Measurements from ENCODE around the gene PXYLP1. TPM values are rescaled to one million over a fixed set of nuclear protein-coding genes. Genes with fewer than 3 reads are reported as not detected.

Gene PXYLP1
- total RNA-seq, 1 donor from 2014 or later, result 30.9 TPM

- Mint-ChIP-seq H3K4me3 (no peak overlapping the region), H3K36me3 (ENCODE audit: low read depth) (no peaks in the 10 kb centered on the region), H3K27me3 (ENCODE audit: low read depth) (no peaks in the 10 kb centered on the region), H3K9me3 (no peaks in the 10 kb centered on the region), H3K4me1 (peaks cover 22% of the 10 kb centered on the region), H3K27ac (ENCODE audit: unreplicated experiment) (no peak overlapping the region)
- no peak for TF ChIP-seq CTCF (conservative IDR thresholded peaks at IDR 0.05)
- no peak for DNase-seq (ENCODE audit: low read depth, low spot score)
Measured at GRCh38 chr3:141268306-141268705, 36.7 kb downstream of the PXYLP1 start.

DNA sequence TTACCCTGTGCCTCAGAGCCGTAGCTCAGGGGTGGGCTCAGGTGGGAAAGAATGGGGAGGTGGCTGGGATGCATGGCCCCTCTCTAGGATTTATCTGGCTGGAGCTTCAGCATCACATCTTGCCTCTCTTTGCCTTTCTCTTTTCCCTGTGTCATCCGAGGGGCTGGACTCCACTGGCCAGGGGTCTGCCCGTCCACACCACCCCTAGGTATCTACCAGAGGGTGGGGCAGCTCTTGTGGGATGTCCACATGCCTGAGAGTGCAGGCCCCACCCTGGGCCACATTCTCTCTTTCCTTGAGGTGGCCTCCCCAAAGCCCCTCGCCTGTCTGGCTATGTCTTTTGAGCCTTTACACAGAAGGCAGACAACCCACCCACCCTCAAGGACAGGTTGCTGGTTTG lies 37.2 kb downstream of the PXYLP1 start:
- Mint-ChIP-seq H3K36me3 (ENCODE audit: low read depth) (no peaks in the 10 kb centered on the region), H3K9me3 (no peaks in the 10 kb centered on the region), H3K4me3 (no peak overlapping the region), H3K4me1 (peaks cover 27% of the 10 kb centered on the region), H3K27me3 (ENCODE audit: low read depth) (no peaks in the 10 kb centered on the region), H3K27ac (ENCODE audit: unreplicated experiment) (no peak overlapping the region)
- DNase-seq (ENCODE audit: low read depth, low spot score), result no peak
- TF ChIP-seq CTCF (conservative IDR thresholded peaks at IDR 0.05), result no peak

DNA sequence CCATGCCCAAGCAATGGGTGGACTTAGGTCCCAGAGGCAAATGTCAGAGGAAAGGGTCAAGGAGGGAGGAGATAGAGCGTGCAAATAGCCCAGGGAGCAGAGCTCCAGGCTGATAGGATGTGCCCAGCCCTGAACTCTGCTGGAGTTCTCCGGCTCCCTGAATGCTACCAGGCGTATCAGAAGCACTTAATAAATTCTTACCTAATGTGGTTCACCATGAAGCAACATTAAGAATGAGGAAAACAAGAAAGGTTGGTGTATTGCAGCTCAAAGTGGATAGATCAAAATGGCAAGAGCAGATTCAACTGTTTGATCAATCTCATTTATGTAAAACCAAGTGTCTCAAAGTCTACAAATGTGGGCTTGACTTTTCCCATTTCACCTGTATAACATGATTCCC lies 38.3 kb downstream of the PXYLP1 start:
- Mint-ChIP-seq H3K9me3 (no peaks in the 10 kb centered on the region), H3K4me1 (peaks cover 28% of the 10 kb centered on the region), H3K27ac (ENCODE audit: unreplicated experiment) (no peak overlapping the region), H3K4me3 (no peak overlapping the region), H3K36me3 (ENCODE audit: low read depth) (no peaks in the 10 kb centered on the region), H3K27me3 (ENCODE audit: low read depth) (no peaks in the 10 kb centered on the region)
- no peak for TF ChIP-seq CTCF (conservative IDR thresholded peaks at IDR 0.05)
- no peak for DNase-seq (ENCODE audit: low read depth, low spot score)

DNA sequence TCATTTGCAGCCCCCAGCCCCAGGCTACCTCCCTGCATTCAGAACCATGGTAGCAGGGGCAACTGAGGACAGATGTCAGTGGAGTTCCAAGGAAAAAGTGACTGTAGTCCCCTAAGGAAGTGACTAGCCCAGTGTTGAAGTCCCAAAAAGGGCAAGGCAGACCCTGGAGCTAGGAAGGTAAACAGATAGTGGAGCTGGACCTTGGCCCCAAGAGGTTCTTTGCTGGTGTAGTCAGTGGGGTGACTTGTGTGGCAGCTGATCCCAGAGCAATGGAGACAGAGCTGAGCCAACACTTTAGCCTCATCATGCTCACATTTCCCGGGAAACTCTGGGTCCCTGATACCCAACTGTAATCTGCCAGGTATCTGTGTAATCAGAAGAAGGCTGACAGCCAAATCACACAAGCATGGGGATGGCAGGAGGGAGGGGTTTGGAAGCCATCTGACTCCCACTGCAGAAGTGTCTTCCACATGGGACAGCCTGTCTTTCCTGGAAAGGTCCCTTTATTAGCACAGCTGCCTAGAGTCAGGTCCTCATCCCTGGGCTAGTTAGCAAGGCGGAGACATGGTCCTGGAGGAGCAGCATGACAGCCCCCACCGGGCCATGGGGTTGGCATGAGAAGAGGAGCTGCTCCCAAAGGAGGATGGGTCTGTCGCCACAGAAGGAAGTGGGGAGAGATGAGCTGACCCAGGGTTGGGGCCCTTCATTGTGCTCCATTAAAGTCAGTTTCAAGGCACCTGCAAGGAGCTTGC lies 39.8 kb downstream of the PXYLP1 start:
- H3K4me3 Mint-ChIP-seq, result no peak overlapping the region
- no peaks in the 10 kb centered on the region for H3K27me3 Mint-ChIP-seq (ENCODE audit: low read depth)
- no peaks in the 10 kb centered on the region for H3K36me3 Mint-ChIP-seq (ENCODE audit: low read depth)
- no peak for TF ChIP-seq CTCF (conservative IDR thresholded peaks at IDR 0.05)
- no peak for DNase-seq (ENCODE audit: low read depth, low spot score)
- H3K9me3 Mint-ChIP-seq, result no peaks in the 10 kb centered on the region
- H3K4me1 Mint-ChIP-seq, result peaks cover 23% of the 10 kb centered on the region
- H3K27ac Mint-ChIP-seq (ENCODE audit: unreplicated experiment), result no peak overlapping the region

- Mint-ChIP-seq H3K4me1 (peaks cover 9% of the 10 kb centered on the region), H3K9me3 (no peaks in the 10 kb centered on the region), H3K27me3 (ENCODE audit: low read depth) (no peaks in the 10 kb centered on the region), H3K4me3 (no peak overlapping the region), H3K36me3 (ENCODE audit: low read depth) (no peaks in the 10 kb centered on the region), H3K27ac (ENCODE audit: unreplicated experiment) (no peak overlapping the region)
- TF ChIP-seq CTCF (conservative IDR thresholded peaks at IDR 0.05), result no peak
- DNase-seq (ENCODE audit: low read depth, low spot score), result no peak
Measured at GRCh38 chr3:141272906-141273662, 41.5 kb downstream of the PXYLP1 start.

Measured in neural crest cell (in vitro differentiated cells).